GM19193 (cell line): ENCODE measurements around the gene BCAS1.
A peak's percentile ranks its signal among the peaks of the same experiment; 100 is the strongest.

Experiments used
- POLR2A ChIP-seq: IDR thresholded peaks from 4 replicates; pipeline ENCODE4 v1.6.1; 2011; ENCODE audit not compliant: insufficient read depth, insufficient read length; ENCODE audit errors: extremely low read depth

BCAS1 gene

GRCh38 chr20:53960579-53961272 is 109.7 kb downstream of the BCAS1 start:
- no peak for TF ChIP-seq POLR2A

DNA sequence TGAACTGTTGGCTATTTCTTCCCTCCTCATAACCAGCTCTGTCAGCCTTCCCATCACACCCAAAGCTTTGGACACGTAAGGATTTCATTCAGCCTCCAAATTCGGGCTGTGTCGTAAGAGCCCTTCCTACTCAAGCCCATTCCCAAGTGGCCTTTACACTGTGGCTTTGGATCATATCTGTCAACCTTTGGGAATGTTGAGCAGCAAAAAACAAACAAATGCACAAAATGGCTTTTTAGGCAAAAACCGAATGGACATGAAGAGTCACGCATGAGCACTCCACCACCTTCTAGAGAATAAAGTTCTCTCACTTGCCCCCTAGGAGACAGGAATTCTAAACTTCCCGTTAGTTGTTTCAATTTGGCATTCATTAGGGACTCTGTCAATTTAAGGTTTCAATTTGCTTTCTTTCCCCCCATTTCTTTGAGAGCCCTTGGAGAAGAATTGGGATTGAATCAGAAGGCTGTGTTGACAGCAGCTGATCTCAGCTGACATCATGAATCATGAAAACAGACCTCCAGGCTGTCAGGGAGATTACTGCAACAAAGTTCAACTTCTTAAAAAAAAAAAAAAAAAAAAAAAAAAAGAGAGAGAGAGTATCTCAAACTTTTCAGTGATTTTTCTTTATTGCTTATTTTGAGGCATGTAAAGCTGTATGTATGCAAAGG is 110.3 kb downstream of the BCAS1 start:
- TF ChIP-seq POLR2A: no peak

- TF ChIP-seq POLR2A: no peak
Measured at GRCh38 chr20:53958260-53958659, 112.1 kb downstream of the BCAS1 start.

- no peak for TF ChIP-seq POLR2A
Measured at GRCh38 chr20:53957451-53958172, 112.8 kb downstream of the BCAS1 start.

- TF ChIP-seq POLR2A: no peak
Measured at GRCh38 chr20:53956013-53956715, 114.2 kb downstream of the BCAS1 start.

DNA sequence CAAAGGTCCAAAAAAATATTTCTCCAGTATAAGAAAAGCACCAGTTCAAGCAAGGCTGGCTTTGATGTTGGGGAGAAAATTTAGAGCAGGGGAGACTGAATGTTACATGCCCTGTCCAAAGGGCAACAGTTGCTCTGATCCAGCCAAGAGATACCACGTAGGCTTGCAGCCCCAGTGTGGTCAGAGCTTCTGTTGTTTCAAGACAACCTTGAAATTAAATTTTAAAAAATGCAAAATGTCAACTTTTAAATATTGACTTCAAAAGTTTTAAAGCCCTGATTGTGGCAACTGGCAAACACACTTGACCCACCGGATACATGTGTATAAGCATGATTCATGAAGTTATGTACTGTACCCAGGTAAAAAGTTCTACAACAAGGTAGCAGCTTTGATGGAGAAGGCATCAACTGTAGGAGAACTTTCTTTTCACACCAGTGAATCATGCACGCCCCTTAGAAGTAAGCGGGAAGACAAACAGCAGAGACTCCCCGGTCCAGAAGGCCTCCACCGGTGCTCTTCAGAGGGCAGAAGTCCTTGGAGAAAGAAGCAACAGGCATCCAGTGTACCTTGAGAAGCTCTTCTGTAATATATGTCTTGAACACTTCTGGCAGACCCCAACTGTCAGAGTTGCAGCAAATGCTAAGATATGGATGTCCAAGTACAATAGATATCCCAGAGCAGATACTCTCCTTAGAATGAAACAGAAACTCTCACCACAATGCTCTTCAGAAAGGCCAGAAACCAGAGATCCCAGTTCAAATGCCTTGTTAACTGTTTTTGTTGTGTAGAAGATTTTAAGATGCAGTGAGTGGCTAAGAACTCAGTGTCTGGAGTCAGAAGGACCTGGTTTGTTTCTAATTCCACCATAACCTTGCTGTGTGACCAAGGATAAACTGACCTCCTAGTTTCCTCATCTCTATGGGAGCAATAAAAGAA is 115.4 kb downstream of the BCAS1 start:
- TF ChIP-seq POLR2A: no peak

DNA sequence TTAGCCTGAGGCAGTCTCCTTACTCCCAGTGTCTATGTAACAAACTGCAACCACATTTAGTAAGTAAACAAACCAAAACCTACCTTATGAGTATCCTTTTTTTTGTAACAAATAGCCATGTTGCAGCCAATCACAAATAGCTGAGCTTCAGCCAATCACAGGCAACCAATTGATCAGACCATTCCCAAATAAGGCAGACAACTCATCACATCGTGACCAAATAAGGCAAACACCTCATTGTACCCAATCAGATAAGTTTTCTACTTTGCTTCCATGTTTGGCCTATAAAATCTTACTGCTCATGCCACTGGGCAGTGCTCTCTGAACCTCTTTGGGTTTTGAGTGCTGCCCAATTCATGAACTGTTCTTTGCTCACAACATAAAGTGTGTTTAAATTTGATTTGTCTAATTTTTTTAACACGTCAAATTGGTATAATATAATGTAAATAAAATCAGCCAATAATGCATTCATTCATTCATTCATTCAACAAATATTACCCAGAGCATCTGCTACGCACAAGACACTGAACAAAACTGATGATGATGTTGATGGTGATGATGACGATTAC is 117.8 kb downstream of the BCAS1 start:
- no peak for TF ChIP-seq POLR2A

DNA sequence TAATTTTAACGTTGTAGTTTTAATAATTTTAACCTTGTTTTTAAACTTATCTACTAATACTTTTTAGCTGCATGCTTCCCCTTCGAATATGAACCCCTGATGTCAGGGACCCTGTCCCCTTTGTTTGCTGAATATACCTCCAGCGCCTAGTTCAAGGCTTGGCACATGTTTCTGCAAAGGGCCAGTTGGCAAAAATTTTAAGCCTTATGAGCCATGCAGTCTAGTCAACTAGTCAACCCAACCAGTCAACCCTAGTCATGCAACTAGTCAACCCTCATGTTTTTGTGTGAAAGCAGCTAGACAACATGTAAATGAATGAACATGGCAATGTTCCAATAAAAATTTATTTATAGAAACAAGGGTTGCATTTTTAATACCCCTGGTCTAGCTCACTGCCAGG is 119.8 kb downstream of the BCAS1 start:
- no peak for TF ChIP-seq POLR2A

GRCh38 chr20:53950031-53950430 is 120.4 kb downstream of the BCAS1 start:
- no peak for TF ChIP-seq POLR2A

GRCh38 chr20:53949319-53949839 is 121.0 kb downstream of the BCAS1 start:
- TF ChIP-seq POLR2A: peak; percentile 27

DNA sequence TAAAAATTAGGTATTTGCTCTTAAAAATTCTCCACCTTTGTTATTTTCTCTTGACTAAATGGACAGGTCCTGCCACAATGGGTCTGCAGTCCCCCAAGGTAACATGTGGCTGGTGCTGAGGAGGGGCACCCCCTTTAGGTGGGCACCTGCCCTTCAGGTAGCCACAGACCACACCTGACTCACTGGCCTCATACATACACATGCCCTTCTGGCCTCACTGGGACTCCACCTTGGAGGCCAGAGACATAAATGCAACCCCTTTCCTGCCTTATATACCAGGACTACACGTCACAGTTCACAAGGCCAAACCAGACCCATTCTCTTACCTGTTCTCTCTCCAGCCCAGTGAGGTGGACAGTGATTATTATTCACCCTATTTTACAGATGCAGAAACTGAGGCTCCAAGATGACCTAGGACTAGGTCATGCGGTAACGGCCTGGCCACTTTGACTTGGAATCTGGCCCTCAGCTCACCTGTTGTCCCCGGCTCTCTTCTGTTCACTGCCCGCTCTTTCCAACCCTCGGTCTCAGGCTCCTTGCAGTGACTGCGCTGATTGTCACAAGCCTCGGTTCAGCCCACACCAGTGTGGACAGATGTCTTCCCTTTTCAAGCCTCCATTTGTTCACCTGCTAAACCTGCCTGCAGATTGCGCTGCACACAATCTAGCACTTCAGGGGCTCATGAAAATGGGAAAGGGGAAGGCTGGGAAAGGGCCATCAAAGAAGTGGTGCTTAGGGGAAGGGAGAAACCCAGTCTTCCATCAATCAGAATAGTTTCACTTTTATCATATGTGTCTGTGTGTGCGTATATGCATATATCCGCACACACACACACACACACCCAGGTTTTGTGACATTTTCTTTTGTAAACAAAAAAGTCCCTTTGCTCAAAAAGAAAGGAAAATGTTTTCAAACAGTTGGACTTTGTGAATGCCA is 121.7 kb downstream of the BCAS1 start:
- no peak for TF ChIP-seq POLR2A

- TF ChIP-seq POLR2A: no peak
Measured at GRCh38 chr20:53947501-53948195, 122.7 kb downstream of the BCAS1 start.
